Astrocyte (in vitro differentiated cells and primary cell): ENCODE results near the gene CFAP74. TPM values are rescaled to one million over a fixed set of nuclear protein-coding genes. Genes with fewer than 3 reads are reported as not detected.
A peak's percentile ranks its signal among the peaks of the same experiment; 100 is the strongest.
"Not testable (repeated sequence)": the region's sequence is repeated elsewhere in the genome, so short reads cannot be mapped to it uniquely, and the experiment has no call there.

Experiments used
- DNase-seq: peaks from one replicate; pipeline ENCODE4 v3.0.0-alpha.2; 2010; ENCODE audit warnings: low read depth
- FAIRE-seq: peaks from 2 replicates; lab custom pipeline; 2011; peaks lifted over from hg19 to GRCh38; lab: Jason Lieb, UNC
- H2AFZ ChIP-seq: 2 replicates; pipeline ENCODE4 v1.6.0; 2012; ENCODE audit warnings: low read depth, low read length, inconsistent platforms
- H3K27ac ChIP-seq: 2 replicates; pipeline ENCODE4 v1.5.1; 2011; ENCODE audit warnings: low read depth, low read length, inconsistent platforms
- H3K27me3 ChIP-seq: 2 replicates; pipeline ENCODE4 v1.6.0; 2011; ENCODE audit warnings: low read length, inconsistent platforms; ENCODE audit not compliant: insufficient read depth
- H3K36me3 ChIP-seq: 2 replicates; pipeline ENCODE4 v1.5.1; 2011; ENCODE audit warnings: low read length, inconsistent platforms; ENCODE audit not compliant: insufficient read depth
- H3K4me1 ChIP-seq: 2 replicates; pipeline ENCODE4 v1.5.1; 2011; ENCODE audit warnings: low read length, inconsistent platforms; ENCODE audit not compliant: insufficient read depth
- H3K4me2 ChIP-seq: 2 replicates; pipeline ENCODE4 v1.6.0; 2012; ENCODE audit warnings: low read length, inconsistent platforms
- H3K4me3 ChIP-seq: 2 replicates; pipeline ENCODE4 v1.5.1; 2011; ENCODE audit warnings: low read depth, mild to moderate bottlenecking, low read length, inconsistent platforms; ENCODE audit not compliant: insufficient read depth
- H3K79me2 ChIP-seq: 2 replicates; pipeline ENCODE4 v1.6.0; 2012; ENCODE audit warnings: mild to moderate bottlenecking, low read length, inconsistent platforms; ENCODE audit not compliant: insufficient read depth
- H3K9ac ChIP-seq: 2 replicates; pipeline ENCODE4 v1.6.0; 2012; ENCODE audit warnings: mild to moderate bottlenecking, low read length, inconsistent platforms
- H3K9me3 ChIP-seq: 2 replicates; pipeline ENCODE4 v1.5.1; 2012; ENCODE audit warnings: low read depth, mild to moderate bottlenecking, low read length, inconsistent platforms; ENCODE audit not compliant: insufficient read depth
- H4K20me1 ChIP-seq: 2 replicates; pipeline ENCODE4 v1.6.0; 2012; ENCODE audit warnings: low read length, inconsistent platforms; ENCODE audit not compliant: insufficient read depth
- H3K27ac Mint-ChIP-seq: one replicate; pipeline ENCODE4 v1.8.0; 2021; ENCODE audit warnings: mild to moderate bottlenecking, mixed read lengths; ENCODE audit not compliant: unreplicated experiment
- H3K27me3 Mint-ChIP-seq: one replicate; pipeline ENCODE4 v1.8.0; 2021; ENCODE audit warnings: low read depth, mixed read lengths; ENCODE audit not compliant: unreplicated experiment
- H3K36me3 Mint-ChIP-seq: one replicate; pipeline ENCODE4 v1.8.0; 2021; ENCODE audit warnings: low read depth, mixed read lengths; ENCODE audit not compliant: unreplicated experiment
- H3K4me1 Mint-ChIP-seq: one replicate; pipeline ENCODE4 v1.8.0; 2021; ENCODE audit warnings: low read depth, mixed read lengths; ENCODE audit not compliant: unreplicated experiment
- H3K4me3 Mint-ChIP-seq: one replicate; pipeline ENCODE4 v1.8.0; 2021; ENCODE audit warnings: mild to moderate bottlenecking, moderate library complexity, mixed read lengths; ENCODE audit not compliant: unreplicated experiment
- H3K9me3 Mint-ChIP-seq: one replicate; pipeline ENCODE4 v1.8.0; 2021; ENCODE audit warnings: mild to moderate bottlenecking, mixed read lengths; ENCODE audit not compliant: unreplicated experiment
- CTCF ChIP-seq: IDR thresholded peaks from 2 replicates; pipeline ENCODE4 v1.5.1; 2011; ENCODE audit warnings: low read depth, mild to moderate bottlenecking, inconsistent platforms, low read length, moderate library complexity; ENCODE audit not compliant: insufficient read depth
- EZH2 ChIP-seq: IDR thresholded peaks from 2 replicates; pipeline ENCODE4 v1.6.1; 2012; ENCODE audit warnings: mild to moderate bottlenecking, low read length, inconsistent platforms; ENCODE audit not compliant: insufficient read depth
- total RNA-seq: library from RNA; stranded (reverse); gene quantifications from 2 replicates; pipeline ENCODE4 v1.2.1, GENCODE V29; 2021

CFAP74 gene
- total RNA-seq, 1 donor from 2014 or later, result not detected

GRCh38 chr1:1980467-1981141 lies 23.0 kb downstream of the CFAP74 start:
- no peaks in the 10 kb centered on the region for H4K20me1 ChIP-seq
- H2AFZ ChIP-seq, result no peak overlapping the region
- no peaks in the 10 kb centered on the region for H3K9me3 ChIP-seq
- FAIRE-seq (no peak), DNase-seq (no peak)
- TF ChIP-seq EZH2 (no peak), CTCF (no peak)
- no peak overlapping the region for H3K4me3 ChIP-seq
- H3K4me2 ChIP-seq, result no peak overlapping the region
- Mint-ChIP-seq H3K4me3 (no peak overlapping the region), H3K36me3 (no peaks in the 10 kb centered on the region), H3K9me3 (peaks cover 10% of the 10 kb centered on the region), H3K27ac (no peak overlapping the region), H3K27me3 (peaks cover 34% of the 10 kb centered on the region), H3K4me1 (peaks cover 2% of the 10 kb centered on the region)
- no peaks in the 10 kb centered on the region for H3K4me1 ChIP-seq
- no peak overlapping the region for H3K9ac ChIP-seq
- H3K27me3 ChIP-seq, result no peaks in the 10 kb centered on the region
- no peaks in the 10 kb centered on the region for H3K36me3 ChIP-seq
- H3K79me2 ChIP-seq, result no peaks in the 10 kb centered on the region
- H3K27ac ChIP-seq, result no peak overlapping the region

- no peak for FAIRE-seq
These were observed 24.0 kb downstream of the CFAP74 start for GRCh38 chr1:1979482-1980165.

GRCh38 chr1:1978690-1979481 lies 24.7 kb downstream of the CFAP74 start:
- H3K4me1 ChIP-seq, H3K4me2 ChIP-seq, H3K27me3 ChIP-seq, H3K36me3 Mint-ChIP-seq, DNase-seq, H3K36me3 ChIP-seq, H4K20me1 ChIP-seq, H3K4me3 ChIP-seq, H2AFZ ChIP-seq, H3K9me3 ChIP-seq, H3K4me1 Mint-ChIP-seq, H3K4me3 Mint-ChIP-seq, H3K27ac ChIP-seq, H3K9ac ChIP-seq, FAIRE-seq, H3K79me2 ChIP-seq: not testable (repeated sequence)
- H3K27me3 Mint-ChIP-seq, result peaks cover 33% of the 10 kb centered on the region
- H3K27ac Mint-ChIP-seq, result peak overlapping the region; percentile 26
- peaks cover 13% of the 10 kb centered on the region for H3K9me3 Mint-ChIP-seq

More at GRCh38 chr1:1979482-1980165, 24.0 kb downstream of the CFAP74 start:
- Mint-ChIP-seq H3K27ac (no peak overlapping the region), H3K36me3 (peaks cover 3% of the 10 kb centered on the region), H3K9me3 (peaks cover 13% of the 10 kb centered on the region), H3K27me3 (peaks cover 36% of the 10 kb centered on the region), H3K4me1 (peaks cover 2% of the 10 kb centered on the region), H3K4me3 (no peak overlapping the region)
- no peak overlapping the region for H3K9ac ChIP-seq
- H2AFZ ChIP-seq, result no peak overlapping the region
- no peaks in the 10 kb centered on the region for H3K36me3 ChIP-seq
- no peaks in the 10 kb centered on the region for H3K9me3 ChIP-seq
- H4K20me1 ChIP-seq, result no peaks in the 10 kb centered on the region
- H3K4me2 ChIP-seq, result no peak overlapping the region
- DNase-seq, result no peak
- no peak for TF ChIP-seq EZH2
- no peak for TF ChIP-seq CTCF
- H3K79me2 ChIP-seq, result no peaks in the 10 kb centered on the region
- H3K4me3 ChIP-seq, result no peak overlapping the region
- no peaks in the 10 kb centered on the region for H3K27me3 ChIP-seq
- H3K27ac ChIP-seq, result no peak overlapping the region
- no peaks in the 10 kb centered on the region for H3K4me1 ChIP-seq
